Astrocyte (in vitro differentiated cells and primary cell): ENCODE data around the gene VEGFA. TPM values are rescaled to one million over a fixed set of nuclear protein-coding genes. Genes with fewer than 3 reads are reported as not detected.

Experiments
- DNase-seq: peaks from one replicate; pipeline ENCODE4 v3.0.0-alpha.2; 2010; ENCODE audit warnings: low read depth
- FAIRE-seq: peaks from 2 replicates; lab custom pipeline; 2011; peaks lifted over from hg19 to GRCh38; lab: Jason Lieb, UNC
- H2AFZ ChIP-seq: 2 replicates; pipeline ENCODE4 v1.6.0; 2012; ENCODE audit warnings: low read depth, low read length, inconsistent platforms
- H3K27ac ChIP-seq: 2 replicates; pipeline ENCODE4 v1.5.1; 2011; ENCODE audit warnings: low read depth, low read length, inconsistent platforms
- H3K27me3 ChIP-seq: 2 replicates; pipeline ENCODE4 v1.6.0; 2011; ENCODE audit warnings: low read length, inconsistent platforms; ENCODE audit not compliant: insufficient read depth
- H3K36me3 ChIP-seq: 2 replicates; pipeline ENCODE4 v1.5.1; 2011; ENCODE audit warnings: low read length, inconsistent platforms; ENCODE audit not compliant: insufficient read depth
- H3K4me1 ChIP-seq: 2 replicates; pipeline ENCODE4 v1.5.1; 2011; ENCODE audit warnings: low read length, inconsistent platforms; ENCODE audit not compliant: insufficient read depth
- H3K4me2 ChIP-seq: 2 replicates; pipeline ENCODE4 v1.6.0; 2012; ENCODE audit warnings: low read length, inconsistent platforms
- H3K4me3 ChIP-seq: 2 replicates; pipeline ENCODE4 v1.5.1; 2011; ENCODE audit warnings: low read depth, mild to moderate bottlenecking, low read length, inconsistent platforms; ENCODE audit not compliant: insufficient read depth
- H3K79me2 ChIP-seq: 2 replicates; pipeline ENCODE4 v1.6.0; 2012; ENCODE audit warnings: mild to moderate bottlenecking, low read length, inconsistent platforms; ENCODE audit not compliant: insufficient read depth
- H3K9ac ChIP-seq: 2 replicates; pipeline ENCODE4 v1.6.0; 2012; ENCODE audit warnings: mild to moderate bottlenecking, low read length, inconsistent platforms
- H3K9me3 ChIP-seq: 2 replicates; pipeline ENCODE4 v1.5.1; 2012; ENCODE audit warnings: low read depth, mild to moderate bottlenecking, low read length, inconsistent platforms; ENCODE audit not compliant: insufficient read depth
- H4K20me1 ChIP-seq: 2 replicates; pipeline ENCODE4 v1.6.0; 2012; ENCODE audit warnings: low read length, inconsistent platforms; ENCODE audit not compliant: insufficient read depth
- H3K27ac Mint-ChIP-seq: one replicate; pipeline ENCODE4 v1.8.0; 2021; ENCODE audit warnings: mild to moderate bottlenecking, mixed read lengths; ENCODE audit not compliant: unreplicated experiment
- H3K27me3 Mint-ChIP-seq: one replicate; pipeline ENCODE4 v1.8.0; 2021; ENCODE audit warnings: low read depth, mixed read lengths; ENCODE audit not compliant: unreplicated experiment
- H3K36me3 Mint-ChIP-seq: one replicate; pipeline ENCODE4 v1.8.0; 2021; ENCODE audit warnings: low read depth, mixed read lengths; ENCODE audit not compliant: unreplicated experiment
- H3K4me1 Mint-ChIP-seq: one replicate; pipeline ENCODE4 v1.8.0; 2021; ENCODE audit warnings: low read depth, mixed read lengths; ENCODE audit not compliant: unreplicated experiment
- H3K4me3 Mint-ChIP-seq: one replicate; pipeline ENCODE4 v1.8.0; 2021; ENCODE audit warnings: mild to moderate bottlenecking, moderate library complexity, mixed read lengths; ENCODE audit not compliant: unreplicated experiment
- H3K9me3 Mint-ChIP-seq: one replicate; pipeline ENCODE4 v1.8.0; 2021; ENCODE audit warnings: mild to moderate bottlenecking, mixed read lengths; ENCODE audit not compliant: unreplicated experiment
- EZH2 ChIP-seq: IDR thresholded peaks from 2 replicates; pipeline ENCODE4 v1.6.1; 2012; ENCODE audit warnings: mild to moderate bottlenecking, low read length, inconsistent platforms; ENCODE audit not compliant: insufficient read depth
- total RNA-seq: library from RNA; stranded (reverse); gene quantifications from 2 replicates; pipeline ENCODE4 v1.2.1, GENCODE V29; 2021
- TF ChIP-seq, protein P1 (sequence below): IDR thresholded peaks from 2 replicates; pipeline ENCODE4 v1.5.1; 2011; ENCODE audit warnings: low read depth, mild to moderate bottlenecking, inconsistent platforms, low read length, moderate library complexity; ENCODE audit not compliant: insufficient read depth

The VEGFA gene
- total RNA-seq, 1 donor from 2014 or later: 144 TPM

DNA sequence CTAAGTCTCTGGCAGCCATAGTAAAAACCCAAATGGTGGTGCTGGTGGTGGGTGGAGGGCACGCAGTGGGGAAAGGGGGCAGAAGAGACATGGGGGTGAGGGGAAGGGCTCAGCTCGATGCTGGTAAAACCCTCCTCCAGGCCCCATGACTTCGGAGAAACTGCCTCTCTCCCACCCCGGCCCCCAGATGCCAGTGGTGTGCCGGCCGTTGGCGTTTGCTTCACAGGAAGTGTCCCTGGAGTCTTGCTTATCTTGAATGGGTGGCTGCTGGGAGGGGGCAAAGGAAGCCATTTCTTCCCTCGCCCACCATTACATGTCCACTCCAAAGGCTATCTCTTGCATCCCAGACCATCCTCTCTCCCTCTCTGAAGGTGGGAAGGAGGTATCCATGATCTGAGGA is 25.4 kb downstream of the VEGFA start:
- Histone ChIP-seq H4K20me1 (no peaks in the 10 kb centered on the region), H3K9me3 (no peaks in the 10 kb centered on the region), H3K36me3 (no peaks in the 10 kb centered on the region), H3K27me3 (peaks cover 6% of the 10 kb centered on the region), H3K79me2 (no peaks in the 10 kb centered on the region), H3K4me1 (peaks cover 11% of the 10 kb centered on the region), H3K9ac (no peak overlapping the region), H3K4me2 (no peak overlapping the region), H2AFZ (no peak overlapping the region), H3K27ac (no peak overlapping the region), H3K4me3 (no peak overlapping the region)
- no peak overlapping the region for H3K4me3 Mint-ChIP-seq
- DNase-seq (no peak), FAIRE-seq (no peak)
- H3K4me1 Mint-ChIP-seq: peaks cover 8% of the 10 kb centered on the region
- no peaks in the 10 kb centered on the region for H3K36me3 Mint-ChIP-seq
- H3K27ac Mint-ChIP-seq: no peak overlapping the region
- TF ChIP-seq EZH2: no peak
- TF ChIP-seq, protein P1, sequence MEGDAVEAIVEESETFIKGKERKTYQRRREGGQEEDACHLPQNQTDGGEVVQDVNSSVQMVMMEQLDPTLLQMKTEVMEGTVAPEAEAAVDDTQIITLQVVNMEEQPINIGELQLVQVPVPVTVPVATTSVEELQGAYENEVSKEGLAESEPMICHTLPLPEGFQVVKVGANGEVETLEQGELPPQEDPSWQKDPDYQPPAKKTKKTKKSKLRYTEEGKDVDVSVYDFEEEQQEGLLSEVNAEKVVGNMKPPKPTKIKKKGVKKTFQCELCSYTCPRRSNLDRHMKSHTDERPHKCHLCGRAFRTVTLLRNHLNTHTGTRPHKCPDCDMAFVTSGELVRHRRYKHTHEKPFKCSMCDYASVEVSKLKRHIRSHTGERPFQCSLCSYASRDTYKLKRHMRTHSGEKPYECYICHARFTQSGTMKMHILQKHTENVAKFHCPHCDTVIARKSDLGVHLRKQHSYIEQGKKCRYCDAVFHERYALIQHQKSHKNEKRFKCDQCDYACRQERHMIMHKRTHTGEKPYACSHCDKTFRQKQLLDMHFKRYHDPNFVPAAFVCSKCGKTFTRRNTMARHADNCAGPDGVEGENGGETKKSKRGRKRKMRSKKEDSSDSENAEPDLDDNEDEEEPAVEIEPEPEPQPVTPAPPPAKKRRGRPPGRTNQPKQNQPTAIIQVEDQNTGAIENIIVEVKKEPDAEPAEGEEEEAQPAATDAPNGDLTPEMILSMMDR: no peak
- peaks cover 62% of the 10 kb centered on the region for H3K27me3 Mint-ChIP-seq
- no peaks in the 10 kb centered on the region for H3K9me3 Mint-ChIP-seq

DNA sequence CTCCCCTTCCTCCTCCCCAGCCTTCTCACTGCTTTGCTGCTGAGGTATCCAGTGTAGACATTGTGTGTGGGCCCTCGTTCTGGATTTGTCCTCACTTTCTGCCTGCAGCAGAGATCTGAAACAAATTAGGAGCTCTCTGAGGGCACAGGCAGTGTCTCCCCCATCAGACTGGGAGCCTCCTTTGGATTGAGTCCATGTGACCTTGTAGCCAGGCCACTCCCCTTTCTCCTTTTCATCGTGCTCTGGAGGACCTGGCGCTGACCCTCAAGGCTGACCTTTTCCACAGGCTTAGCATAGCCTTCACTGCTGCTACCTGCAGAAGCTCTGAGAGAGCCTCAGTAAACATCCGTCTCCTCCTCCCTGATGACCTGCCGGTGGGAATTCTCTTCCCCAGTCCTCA is 26.2 kb downstream of the VEGFA start:
- no peak overlapping the region for H3K4me2 ChIP-seq
- Mint-ChIP-seq H3K27me3 (peaks cover 60% of the 10 kb centered on the region), H3K36me3 (no peaks in the 10 kb centered on the region), H3K9me3 (no peaks in the 10 kb centered on the region), H3K4me3 (no peak overlapping the region), H3K27ac (no peak overlapping the region), H3K4me1 (peaks cover 8% of the 10 kb centered on the region)
- peaks cover 11% of the 10 kb centered on the region for H3K4me1 ChIP-seq
- no peak overlapping the region for H3K9ac ChIP-seq
- no peaks in the 10 kb centered on the region for H4K20me1 ChIP-seq
- peaks cover 4% of the 10 kb centered on the region for H3K27me3 ChIP-seq
- H3K9me3 ChIP-seq: no peaks in the 10 kb centered on the region
- no peak overlapping the region for H2AFZ ChIP-seq
- H3K27ac ChIP-seq: no peak overlapping the region
- TF ChIP-seq, protein P1: no peak
- no peak for TF ChIP-seq EZH2
- no peaks in the 10 kb centered on the region for H3K36me3 ChIP-seq
- no peak overlapping the region for H3K4me3 ChIP-seq
- DNase-seq: no peak
- no peak for FAIRE-seq
- H3K79me2 ChIP-seq: no peaks in the 10 kb centered on the region
